DMS 273 treated with DMSO at 0.1 percent for 48 hours (cell line): Measurements from ENCODE around the gene PSG4.
"Not testable (repeated sequence)": the region's sequence is repeated elsewhere in the genome, so short reads cannot be mapped to it uniquely, and the experiment has no call there.

Source experiments
- DNase-seq: peaks from one replicate; lab custom pipeline; 2025; lab: John Stamatoyannopoulos, UW

PSG4 gene

GRCh38 chr19:43198686-43199419, 6.6 kb downstream of the PSG4 start:
- not testable (repeated sequence) for DNase-seq

- DNase-seq: not testable (repeated sequence)
Observed at GRCh38 chr19:43197666-43198397, 7.6 kb downstream of the PSG4 start.

GRCh38 chr19:43194397-43194796, 11.0 kb downstream of the PSG4 start:
- DNase-seq: not testable (repeated sequence)

GRCh38 chr19:43192381-43193155, 12.9 kb downstream of the PSG4 start:
- DNase-seq: not testable (repeated sequence)

- not testable (repeated sequence) for DNase-seq
Observed at GRCh38 chr19:43188092-43188491, 17.3 kb downstream of the PSG4 start.

GRCh38 chr19:43186311-43186935, 19.0 kb downstream of the PSG4 start, which contains the start of gene PSG5:
TSS of gene PSG5 (minus strand) at chr19:43186536. CDS start at chr19:43186405, 131 bp downstream.
- not testable (repeated sequence) for DNase-seq

GRCh38 chr19:43181869-43182771, 23.3 kb downstream of the PSG4 start:
- not testable (repeated sequence) for DNase-seq

- not testable (repeated sequence) for DNase-seq
Observed at GRCh38 chr19:43179569-43180147, 25.8 kb downstream of the PSG4 start.

GRCh38 chr19:43178577-43178976, 26.9 kb downstream of the PSG4 start:
- DNase-seq: not testable (repeated sequence)

- DNase-seq: not testable (repeated sequence)
Observed at GRCh38 chr19:43165906-43166305, 39.5 kb downstream of the PSG4 start.

GRCh38 chr19:43163135-43163534, 42.3 kb downstream of the PSG4 start:
- not testable (repeated sequence) for DNase-seq

GRCh38 chr19:43162261-43162660, 43.2 kb downstream of the PSG4 start:
- DNase-seq: not testable (repeated sequence)

GRCh38 chr19:43152214-43152613, 53.2 kb downstream of the PSG4 start:
- no peak for DNase-seq

GRCh38 chr19:43149788-43150187, 55.6 kb downstream of the PSG4 start:
- DNase-seq: not testable (repeated sequence)

- no peak for DNase-seq
Observed at GRCh38 chr19:43148233-43148632, 57.2 kb downstream of the PSG4 start.
